GM18499 (cell line): Measurements from ENCODE around the gene SLC12A9.
"Not testable (repeated sequence)": the region's sequence is repeated elsewhere in the genome, so short reads cannot be mapped to it uniquely, and the experiment has no call there.

Experiments used
- ATAC-seq: cut with Tn5 transposase; IDR thresholded peaks from one replicate; pipeline ENCODE4 v1.9.1; 2021; ENCODE audit warnings: moderate number of reproducible peaks; ENCODE audit not compliant: insufficient read depth, unreplicated experiment

SLC12A9 gene

DNA sequence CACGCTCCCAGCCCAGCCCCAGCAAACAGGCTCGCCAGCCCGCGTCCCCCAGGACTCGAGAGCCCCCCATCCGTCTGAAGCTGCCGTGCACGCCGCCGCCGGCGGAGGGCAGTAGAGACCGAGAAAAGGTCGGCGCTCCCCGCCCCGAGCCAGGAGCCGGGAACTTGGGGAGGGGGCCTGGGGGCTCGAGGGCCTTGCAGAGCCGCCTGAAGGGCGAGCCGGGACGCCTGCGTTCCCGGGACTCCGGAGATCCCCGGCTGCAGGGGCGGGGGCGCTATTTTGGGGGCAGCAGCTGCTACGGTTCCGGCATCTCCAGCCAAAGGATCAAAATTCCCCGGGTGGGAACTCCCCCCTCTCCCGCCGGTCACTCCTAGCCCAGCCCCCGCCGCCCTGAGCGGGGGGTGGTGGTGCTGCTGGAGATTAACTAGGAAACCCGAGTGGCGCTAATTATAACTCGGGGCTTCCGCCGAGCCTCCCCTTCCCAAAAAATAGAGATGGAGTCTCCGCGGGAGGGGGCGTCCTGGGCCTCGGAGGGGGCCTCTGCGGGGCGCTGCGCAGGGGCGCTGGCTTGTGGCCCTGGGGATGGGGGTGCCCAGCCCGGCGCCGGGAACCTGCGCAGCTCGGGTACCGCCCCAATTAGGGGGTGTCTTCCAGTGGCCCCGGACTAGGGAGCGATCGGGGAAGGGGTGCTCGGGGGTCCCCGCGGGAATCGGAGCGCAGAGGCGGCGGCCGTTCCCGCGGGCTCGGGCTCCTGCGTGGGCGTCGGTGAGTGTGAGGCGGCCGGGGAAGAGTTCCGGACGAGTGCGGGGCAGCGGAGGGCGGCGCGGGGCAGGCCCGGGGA, 42.6 kb downstream of the SLC12A9 start:
- ATAC-seq, result no peak

DNA sequence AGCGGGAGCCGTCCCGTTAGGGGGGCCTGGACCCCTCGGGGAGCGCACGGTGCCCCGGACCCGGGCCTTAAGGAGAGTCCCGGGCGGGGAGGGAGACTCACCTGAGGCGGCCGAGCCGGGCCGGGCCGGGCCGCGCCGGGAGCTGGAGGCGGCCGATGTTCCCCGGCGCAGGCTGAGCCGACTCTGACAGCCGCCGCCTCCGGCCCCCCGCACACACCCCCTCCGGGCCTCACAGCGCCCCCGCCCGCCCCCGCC, 43.1 kb downstream of the SLC12A9 start, which contains the start of gene ACHE:
TSS of gene ACHE (minus strand) at position 188 of the 255 bp plus-strand sequence. CDS start 1,656 bp downstream, outside the sequence.
- ATAC-seq, result no peak

- ATAC-seq, result no peak
These were observed 43.6 kb downstream of the SLC12A9 start for GRCh38 chr7:100895956-100896731.

GRCh38 chr7:100896732-100897608, 44.5 kb downstream of the SLC12A9 start:
- ATAC-seq, result no peak

- ATAC-seq, result no peak
These were observed 45.4 kb downstream of the SLC12A9 start for GRCh38 chr7:100897772-100898454.

- ATAC-seq, result no peak
These were observed 46.9 kb downstream of the SLC12A9 start for GRCh38 chr7:100899432-100899831.

GRCh38 chr7:100900978-100901377, 48.5 kb downstream of the SLC12A9 start:
- ATAC-seq, result no peak

GRCh38 chr7:100901921-100902332, 49.4 kb downstream of the SLC12A9 start:
- ATAC-seq, result no peak

DNA sequence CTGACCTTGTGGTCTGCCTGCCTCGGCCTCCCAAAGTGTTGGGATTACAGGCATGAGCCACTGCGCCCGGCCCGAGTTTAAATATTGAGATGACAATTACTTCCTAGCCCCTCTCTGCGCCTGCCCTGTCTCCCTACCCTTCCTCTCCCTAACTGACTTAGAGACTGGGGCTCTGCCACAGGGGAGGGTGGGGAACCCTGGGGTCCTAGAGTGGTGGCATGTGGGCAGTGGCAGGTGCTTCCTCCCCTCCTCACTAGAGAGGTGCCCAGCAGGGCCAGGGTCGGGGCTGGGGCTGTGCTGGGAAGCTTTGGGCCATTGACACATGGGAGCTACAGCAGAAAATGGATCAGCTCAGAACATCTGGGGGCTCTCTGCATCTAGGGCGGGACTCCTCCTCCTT, 50.1 kb downstream of the SLC12A9 start:
- no peak for ATAC-seq

DNA sequence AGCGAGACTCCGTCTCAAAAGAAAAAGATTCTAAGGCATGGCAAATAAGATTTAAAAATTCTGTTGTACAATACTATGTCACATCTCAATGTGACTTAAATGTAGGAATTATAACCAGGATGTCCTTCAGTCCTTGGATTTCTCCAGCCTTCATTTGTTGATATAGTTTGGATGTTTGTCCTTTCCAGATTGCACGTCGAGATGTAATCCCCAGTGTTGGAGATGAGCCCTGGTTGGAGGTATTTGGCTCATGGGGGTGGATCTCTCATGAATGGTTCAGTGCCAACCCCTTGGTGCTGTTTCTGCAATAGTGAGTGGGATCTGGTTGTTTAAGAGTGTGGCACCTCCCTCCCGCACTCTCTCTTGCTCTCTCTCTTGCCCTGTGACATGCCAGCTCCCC, 56.0 kb downstream of the SLC12A9 start:
- no peak for ATAC-seq

- ATAC-seq, result not testable (repeated sequence)
These were observed 57.9 kb downstream of the SLC12A9 start for GRCh38 chr7:100910443-100910842.

DNA sequence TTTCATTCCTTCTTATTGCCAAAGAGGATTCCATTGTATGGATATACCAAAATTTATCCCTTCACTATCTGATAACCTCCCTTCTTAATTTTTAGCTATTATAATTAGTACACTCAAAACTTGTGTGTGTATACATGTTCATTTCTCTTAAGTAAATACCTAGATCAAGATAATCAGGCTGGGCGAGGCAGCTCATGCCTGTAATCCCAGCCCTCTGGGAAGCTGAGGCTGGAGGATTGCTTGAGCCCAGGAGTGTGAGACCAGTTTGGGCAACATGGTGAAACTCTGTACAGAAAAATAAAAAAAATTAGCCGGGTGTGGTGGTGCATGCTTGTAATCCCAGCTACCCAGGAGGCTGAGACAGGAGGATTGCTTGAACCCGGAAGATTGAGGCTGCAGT, 59.0 kb downstream of the SLC12A9 start:
- ATAC-seq, result no peak

GRCh38 chr7:100914208-100914878, 61.8 kb downstream of the SLC12A9 start:
- no peak for ATAC-seq

GRCh38 chr7:100914879-100915447, 62.5 kb downstream of the SLC12A9 start:
- no peak for ATAC-seq
